B cell (primary cell): ENCODE data around the gene EFHC2. TPM values are rescaled to one million over a fixed set of nuclear protein-coding genes. Genes with fewer than 3 reads are reported as not detected.

Source experiments
- ATAC-seq: fragments of 200-7000 bp; cut with Tn5 transposase; one replicate; pipeline ENCODE4 v1.10.0; 2021; ENCODE audit warnings: low read depth, mild to moderate bottlenecking, moderate number of reproducible peaks, moderate library complexity
- CTCF ChIA-PET: fragments of 350-600 bp; sonication (Branson Sonifier 250); formaldehyde crosslinking; loops from one replicate; lab custom pipeline; 2021; ENCODE audit warnings: antibody characterized with exemption, inconsistent platforms; lab: Charles Lee
- POLR2A ChIA-PET: fragments of 350-600 bp; sonication (Branson Sonifier 250); formaldehyde crosslinking; loops from one replicate; lab custom pipeline; 2021; ENCODE audit warnings: antibody characterized with exemption; lab: Charles Lee
- DNase-seq: peaks from one replicate; pipeline ENCODE4 v3.0.0; 2013
- H2AFZ ChIP-seq: 2 replicates; pipeline ENCODE4 v1.6.1; 2012; ENCODE audit warnings: mild to moderate bottlenecking, low read depth, low read length; ENCODE audit not compliant: insufficient read depth, poor library complexity, severe bottlenecking
- H3K27ac ChIP-seq, 2 donors: 1 replicate in 1 of 2; 2 replicates in 1 of 2; pipeline ENCODE4 v1.5.1; 2012 to 2013; ENCODE audit warnings: low read length in 2 of 2, mild to moderate bottlenecking in 2 of 2, moderate library complexity in 1 of 2
- H3K27me3 ChIP-seq, 4 experiments: fragments of 200-600 bp in 1 of 4; sonication (generic) in 1 of 4; replicated peaks in 1 of 4; 1 replicate in 2 of 4; 2 replicates in 2 of 4; pipeline versions ENCODE4 v1.6.1 to v1.7.0; 2013 to 2016; ENCODE audit warnings: low read length in 3 of 4, mild to moderate bottlenecking in 2 of 4, mixed read lengths in 1 of 4, moderate library complexity in 1 of 4; ENCODE audit not compliant: insufficient read depth in 4 of 4, control insufficient read depth in 3 of 4; ENCODE audit errors: control extremely low read depth in 1 of 4
- H3K36me3 ChIP-seq, 2 experiments: replicated peaks in 1 of 2; 1 replicate in 1 of 2; 2 replicates in 1 of 2; pipeline versions ENCODE4 v1.6.1 to v1.7.1; 2013; ENCODE audit warnings: low read length in 1 of 2; ENCODE audit not compliant: insufficient read depth in 2 of 2, control insufficient read depth in 1 of 2; ENCODE audit errors: control extremely low read depth in 1 of 2, extremely low read depth in 1 of 2
- H3K4me1 ChIP-seq, 2 donors: fragments of 200-600 bp in 1 of 2; sonication (generic) in 1 of 2; 1 replicate in 1 of 2; 2 replicates in 1 of 2; pipeline versions ENCODE4 v1.5.1 to v1.6.1; 2013 to 2017; ENCODE audit warnings: low read length in 2 of 2; ENCODE audit not compliant: control insufficient read depth in 2 of 2, insufficient read depth in 2 of 2
- H3K4me2 ChIP-seq: replicated peaks from 2 replicates; pipeline ENCODE3; 2012; ENCODE audit warnings: mild to moderate bottlenecking, low read depth, low read length; ENCODE audit not compliant: poor library complexity, severe bottlenecking
- H3K4me3 ChIP-seq, 5 experiments: fragments of 200-600 bp in 1 of 5; sonication (generic) in 1 of 5; 1 replicate in 3 of 5; 2 replicates in 2 of 5; pipeline versions ENCODE4 v1.5.1 to v1.7.0; 2011 to 2016; ENCODE audit warnings: low read length in 4 of 5, mild to moderate bottlenecking in 4 of 5, low read depth in 2 of 5, control low read depth in 1 of 5, moderate library complexity in 1 of 5; ENCODE audit not compliant: insufficient read depth in 1 of 5; ENCODE audit errors: control extremely low read depth in 1 of 5, extremely low read depth in 1 of 5
- H3K79me2 ChIP-seq: fragments of 200-600 bp; sonication (generic); one replicate; pipeline ENCODE4 v1.6.0; 2016; ENCODE audit warnings: low read length; ENCODE audit not compliant: control insufficient read depth, insufficient read depth
- H3K9ac ChIP-seq: fragments of 200-600 bp; sonication (generic); 2 replicates; pipeline ENCODE4 v1.6.1; 2017; ENCODE audit warnings: mild to moderate bottlenecking, low read length, moderate library complexity
- H3K9me3 ChIP-seq, 3 donors: one replicate each; pipeline versions ENCODE4 v1.6.1 to v1.7.1; 2013; ENCODE audit warnings: low read length in 2 of 3; ENCODE audit not compliant: control insufficient read depth in 2 of 3, insufficient read depth in 1 of 3; ENCODE audit errors: control extremely low read depth in 1 of 3
- H4K20me1 ChIP-seq: 2 replicates; pipeline ENCODE4 v1.6.0; 2012; ENCODE audit warnings: mild to moderate bottlenecking, low read length; ENCODE audit not compliant: insufficient read depth, control insufficient read depth, poor library complexity, severe bottlenecking
- H3K27ac Mint-ChIP-seq: one replicate; pipeline ENCODE4 v1.8.0; 2021; ENCODE audit warnings: mixed read lengths
- H3K27me3 Mint-ChIP-seq: one replicate; pipeline ENCODE4 v1.8.0; 2021; ENCODE audit warnings: mixed read lengths
- H3K4me1 Mint-ChIP-seq: one replicate; pipeline ENCODE4 v1.8.0; 2021; ENCODE audit warnings: mixed read lengths
- H3K4me3 Mint-ChIP-seq: one replicate; pipeline ENCODE4 v1.8.0; 2021; ENCODE audit warnings: mixed read lengths
- H3K9me3 Mint-ChIP-seq: one replicate; pipeline ENCODE4 v1.8.0; 2022; ENCODE audit warnings: mixed read lengths; ENCODE audit not compliant: insufficient read depth
- CTCF ChIP-seq: fragments of 200-600 bp; IDR thresholded peaks from one replicate; pipeline ENCODE4 v1.8.0; 2022; ENCODE audit warnings: antibody characterized with exemption, mild to moderate bottlenecking
- EZH2 ChIP-seq: IDR thresholded peaks from 2 replicates; pipeline ENCODE4 v1.6.1; 2012; ENCODE audit warnings: borderline replicate concordance, low read depth, mild to moderate bottlenecking, moderate library complexity, low read length; ENCODE audit not compliant: insufficient read depth, poor library complexity, severe bottlenecking
- WGBS: methylation state at CpG from one replicate; pipeline ENCODE4 v1.1.5; 2013; ENCODE audit warnings: missing lambda C conversion rate; ENCODE audit not compliant: insufficient coverage; 5-methylcytosine and 5-hydroxymethylcytosine counted together
- intact Hi-C: fragments of 100-400 bp; cut with micrococcal nuclease; formaldehyde crosslinking; loops from one replicate; pipeline ENCODE4 v1.10.0; 2022
- polyA plus RNA-seq: library from polyadenylated mRNA; depleted of rRNA; stranded (reverse); fragments of >200 nt; gene quantifications from 2 replicates; pipeline ENCODE4 v1.2.3, GENCODE V29; 2012
- total RNA-seq, 2 donors: library from RNA; stranded (reverse); fragments of 120-200 nt in 1 of 2; gene quantifications; 1 replicate in 1 of 2; 2 replicates in 1 of 2; pipeline versions ENCODE4 v1.2.3 to v1.2.4, GENCODE V29; 2013 to 2022

EFHC2 gene
- total and polyA plus RNA-seq, 2 donors (not counting 1 experiment from before 2014, with no cell fraction given) = 0.12 to 0.47 TPM

- Mint-ChIP-seq H3K9me3 (no peaks in the 10 kb centered on the region), H3K4me1 (peaks cover 1% of the 10 kb centered on the region), H3K4me3 (no peak overlapping the region), H3K27me3 (no peaks in the 10 kb centered on the region), H3K27ac (no peak overlapping the region)
- no peak overlapping the region for H2AFZ ChIP-seq
- no peak overlapping the region for H3K4me2 ChIP-seq
- H3K27ac ChIP-seq = no peak overlapping the region
- no CpG with 5 or more reads among the region's 1 CpG for WGBS
- no peaks in the 10 kb centered on the region for H3K27me3 ChIP-seq
- intact Hi-C loops = no loop called here
- TF ChIP-seq EZH2 (no peak), CTCF (no peak)
- no peak overlapping the region for H3K4me3 ChIP-seq
- CTCF ChIA-PET = no interaction called here
- H4K20me1 ChIP-seq = no peaks in the 10 kb centered on the region
- H3K9me3 ChIP-seq = peaks cover 0 to 3% (median 0%) of the 10 kb centered on the region in 3 donors
- POLR2A ChIA-PET = no interaction called here
- H3K4me1 ChIP-seq = peaks cover under 1% of the 10 kb centered on the region in 2 donors
- H3K36me3 ChIP-seq = no peaks in the 10 kb centered on the region
- H3K9ac ChIP-seq = no peak overlapping the region
- no peak for ATAC-seq
- H3K79me2 ChIP-seq = no peaks in the 10 kb centered on the region
- DNase-seq = no peak
Measured at GRCh38 chrX:44319550-44319949, 23.9 kb downstream of the EFHC2 start.

- no peak overlapping the region for H2AFZ ChIP-seq
- H3K27ac ChIP-seq = no peak overlapping the region
- H4K20me1 ChIP-seq = no peaks in the 10 kb centered on the region
- no peak overlapping the region for H3K4me3 ChIP-seq
- H3K9me3 ChIP-seq = no peaks in the 10 kb centered on the region
- Mint-ChIP-seq H3K4me3 (no peak overlapping the region), H3K27ac (no peak overlapping the region), H3K27me3 (no peaks in the 10 kb centered on the region), H3K9me3 (no peaks in the 10 kb centered on the region), H3K4me1 (peaks cover 9% of the 10 kb centered on the region)
- H3K4me2 ChIP-seq = no peak overlapping the region
- DNase-seq (no peak), ATAC-seq (no peak)
- no peaks in the 10 kb centered on the region for H3K27me3 ChIP-seq
- peaks cover 6 to 7% of the 10 kb centered on the region in 2 donors for H3K4me1 ChIP-seq
- no peaks in the 10 kb centered on the region for H3K79me2 ChIP-seq
- no CpG with 5 or more reads among the region's 2 CpGs for WGBS
- ChIA-PET CTCF (no interaction called here), POLR2A (no interaction called here)
- no peak for TF ChIP-seq CTCF
- no peak for TF ChIP-seq EZH2
- H3K36me3 ChIP-seq = no peaks in the 10 kb centered on the region
- intact Hi-C loops = no loop called here
- H3K9ac ChIP-seq = no peak overlapping the region
Measured at GRCh38 chrX:44317181-44317580, 26.3 kb downstream of the EFHC2 start.
